Measurements from ENCODE around the gene POLR2B. TPM values are rescaled to one million over a fixed set of nuclear protein-coding genes. Genes with fewer than 3 reads are reported as not detected.
A peak's percentile ranks its signal among the peaks of the same experiment; 100 is the strongest.

POLR2B gene
- total RNA-seq, 1 donor from 2014 or later = 135 TPM

DNA sequence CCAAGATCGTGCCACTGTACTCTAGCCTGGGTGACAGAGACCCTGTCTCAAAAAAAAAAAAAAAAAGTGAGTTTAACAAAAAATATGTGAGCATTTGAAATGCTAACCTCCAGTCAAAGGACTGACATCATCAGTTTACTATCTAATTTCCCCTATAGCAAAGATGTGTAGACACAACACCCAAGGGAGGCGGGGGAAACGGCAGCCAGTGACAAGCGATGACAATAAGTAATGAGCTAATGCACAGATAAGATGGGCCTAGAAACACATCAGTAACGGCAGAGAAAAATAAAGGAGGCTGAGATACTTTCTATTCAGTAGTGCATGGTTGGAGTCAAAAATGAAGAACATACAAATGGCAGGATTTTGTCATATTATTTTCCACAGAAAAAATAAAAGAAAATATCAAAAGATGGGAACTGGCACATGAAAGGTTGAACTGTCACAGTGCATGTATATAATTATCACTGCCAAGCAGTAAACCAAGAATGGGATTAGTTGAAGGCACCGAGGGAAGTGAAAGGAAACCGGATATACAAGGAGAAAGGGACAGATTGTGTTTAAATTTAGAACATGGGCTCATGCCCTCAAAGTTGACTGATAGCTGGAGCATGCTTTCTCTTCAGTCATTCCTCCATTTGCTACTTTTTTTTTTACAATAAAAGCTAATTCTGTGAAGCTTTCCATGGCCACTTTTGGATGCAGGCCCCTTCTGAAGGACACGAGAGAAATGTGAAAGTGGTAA is 89.7 kb downstream of the POLR2B start:
- Histone ChIP-seq H3K4me2 (ENCODE audit: low read length) (no peak overlapping the region), H3K36me3 (ENCODE audit: insufficient read depth, low read length) (peaks cover 4% of the 10 kb centered on the region), H3K9me3 (ENCODE audit: insufficient read depth, low read depth, low read length) (no peaks in the 10 kb centered on the region), H4K20me1 (ENCODE audit: insufficient read depth, low read length) (peaks cover 13% of the 10 kb centered on the region), H3K27ac (ENCODE audit: low read depth, low read length) (peak overlapping the region; percentile 52), H3K4me1 (ENCODE audit: insufficient read depth, low read length) (peaks cover 53% of the 10 kb centered on the region), H3K79me2 (ENCODE audit: insufficient read depth, low read length) (peaks cover 73% of the 10 kb centered on the region), H3K27me3 (ENCODE audit: insufficient read depth, low read length) (no peaks in the 10 kb centered on the region), H3K4me3 (ENCODE audit: insufficient read depth, low read depth, low read length) (no peak overlapping the region), H2AFZ (ENCODE audit: low read depth, low read length) (no peak overlapping the region), H3K9ac (ENCODE audit: low read length) (no peak overlapping the region)
- Mint-ChIP-seq H3K27ac (ENCODE audit: unreplicated experiment) (peak overlapping the region; percentile 14), H3K27me3 (ENCODE audit: low read depth, unreplicated experiment) (no peaks in the 10 kb centered on the region), H3K9me3 (ENCODE audit: unreplicated experiment) (no peaks in the 10 kb centered on the region), H3K36me3 (ENCODE audit: low read depth, unreplicated experiment) (peaks cover 41% of the 10 kb centered on the region), H3K4me1 (ENCODE audit: low read depth, unreplicated experiment) (peaks cover 50% of the 10 kb centered on the region), H3K4me3 (ENCODE audit: unreplicated experiment) (no peak overlapping the region)
- FAIRE-seq (no peak), DNase-seq (ENCODE audit: low read depth) (no peak)
- TF ChIP-seq CTCF (IDR thresholded peaks at IDR 0.05; ENCODE audit: insufficient read depth, low read depth, low read length) (no peak), EZH2 (IDR thresholded peaks at IDR 0.05; ENCODE audit: insufficient read depth, low read length) (no peak)

DNA sequence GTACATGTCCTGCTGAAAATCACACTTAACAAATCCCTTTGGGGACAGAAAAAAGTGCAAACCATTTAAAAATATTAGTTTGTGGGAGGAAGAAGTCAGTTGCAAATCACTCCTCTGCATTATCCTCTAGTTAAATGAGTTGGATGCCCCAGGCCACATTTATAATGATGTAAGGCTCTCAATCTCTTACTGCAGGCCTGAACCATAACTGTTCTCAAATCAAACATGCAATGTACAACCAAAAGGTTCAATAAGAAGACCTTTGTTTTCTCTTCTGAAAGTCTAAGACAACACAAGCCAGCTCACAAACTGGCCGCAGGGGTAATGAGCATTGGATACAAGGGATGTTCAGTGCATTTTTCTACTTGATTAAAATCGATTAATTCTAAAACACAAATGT is 91.8 kb downstream of the POLR2B start:
- Histone ChIP-seq H3K9ac (ENCODE audit: low read length) (no peak overlapping the region), H4K20me1 (ENCODE audit: insufficient read depth, low read length) (peaks cover 13% of the 10 kb centered on the region), H3K4me1 (ENCODE audit: insufficient read depth, low read length) (peaks cover 45% of the 10 kb centered on the region), H3K27me3 (ENCODE audit: insufficient read depth, low read length) (no peaks in the 10 kb centered on the region), H3K36me3 (ENCODE audit: insufficient read depth, low read length) (peaks cover 3% of the 10 kb centered on the region), H3K4me3 (ENCODE audit: insufficient read depth, low read depth, low read length) (no peak overlapping the region), H3K4me2 (ENCODE audit: low read length) (no peak overlapping the region), H3K9me3 (ENCODE audit: insufficient read depth, low read depth, low read length) (no peaks in the 10 kb centered on the region), H3K27ac (ENCODE audit: low read depth, low read length) (no peak overlapping the region), H2AFZ (ENCODE audit: low read depth, low read length) (no peak overlapping the region), H3K79me2 (ENCODE audit: insufficient read depth, low read length) (peaks cover 81% of the 10 kb centered on the region)
- Mint-ChIP-seq H3K27me3 (ENCODE audit: low read depth, unreplicated experiment) (no peaks in the 10 kb centered on the region), H3K9me3 (ENCODE audit: unreplicated experiment) (peaks cover 1% of the 10 kb centered on the region), H3K36me3 (ENCODE audit: low read depth, unreplicated experiment) (peaks cover 47% of the 10 kb centered on the region), H3K27ac (ENCODE audit: unreplicated experiment) (no peak overlapping the region), H3K4me1 (ENCODE audit: low read depth, unreplicated experiment) (peaks cover 43% of the 10 kb centered on the region), H3K4me3 (ENCODE audit: unreplicated experiment) (no peak overlapping the region)
- no peak for FAIRE-seq
- DNase-seq (ENCODE audit: low read depth) = no peak
- no peak for TF ChIP-seq CTCF (IDR thresholded peaks at IDR 0.05; ENCODE audit: insufficient read depth, low read depth, low read length)
- no peak for TF ChIP-seq EZH2 (IDR thresholded peaks at IDR 0.05; ENCODE audit: insufficient read depth, low read length)

- DNase-seq (ENCODE audit: low read depth) (peak; percentile 55), FAIRE-seq (no peak)
- H3K27ac Mint-ChIP-seq (ENCODE audit: unreplicated experiment) = peak overlapping the region; percentile 4
- Histone ChIP-seq H4K20me1 (ENCODE audit: insufficient read depth, low read length) (peaks cover 6% of the 10 kb centered on the region), H3K36me3 (ENCODE audit: insufficient read depth, low read length) (peaks cover 9% of the 10 kb centered on the region), H3K4me3 (ENCODE audit: insufficient read depth, low read depth, low read length) (no peak overlapping the region), H3K9ac (ENCODE audit: low read length) (no peak overlapping the region), H3K4me2 (ENCODE audit: low read length) (no peak overlapping the region), H3K79me2 (ENCODE audit: insufficient read depth, low read length) (peaks cover 89% of the 10 kb centered on the region), H3K9me3 (ENCODE audit: insufficient read depth, low read depth, low read length) (no peaks in the 10 kb centered on the region), H3K27me3 (ENCODE audit: insufficient read depth, low read length) (no peaks in the 10 kb centered on the region), H3K4me1 (ENCODE audit: insufficient read depth, low read length) (peaks cover 45% of the 10 kb centered on the region), H2AFZ (ENCODE audit: low read depth, low read length) (no peak overlapping the region), H3K27ac (ENCODE audit: low read depth, low read length) (peak overlapping the region; percentile 25)
- no peaks in the 10 kb centered on the region for H3K27me3 Mint-ChIP-seq (ENCODE audit: low read depth, unreplicated experiment)
- H3K4me3 Mint-ChIP-seq (ENCODE audit: unreplicated experiment) = no peak overlapping the region
- peaks cover 41% of the 10 kb centered on the region for H3K36me3 Mint-ChIP-seq (ENCODE audit: low read depth, unreplicated experiment)
- peaks cover 44% of the 10 kb centered on the region for H3K4me1 Mint-ChIP-seq (ENCODE audit: low read depth, unreplicated experiment)
- peaks cover 2% of the 10 kb centered on the region for H3K9me3 Mint-ChIP-seq (ENCODE audit: unreplicated experiment)
- no peak for TF ChIP-seq EZH2 (IDR thresholded peaks at IDR 0.05; ENCODE audit: insufficient read depth, low read length)
- no peak for TF ChIP-seq CTCF (IDR thresholded peaks at IDR 0.05; ENCODE audit: insufficient read depth, low read depth, low read length)
Measured at GRCh38 chr4:57071326-57071725, 92.6 kb downstream of the POLR2B start.
